Measurements from ENCODE around the gene PRM1.

Gene PRM1

DNA sequence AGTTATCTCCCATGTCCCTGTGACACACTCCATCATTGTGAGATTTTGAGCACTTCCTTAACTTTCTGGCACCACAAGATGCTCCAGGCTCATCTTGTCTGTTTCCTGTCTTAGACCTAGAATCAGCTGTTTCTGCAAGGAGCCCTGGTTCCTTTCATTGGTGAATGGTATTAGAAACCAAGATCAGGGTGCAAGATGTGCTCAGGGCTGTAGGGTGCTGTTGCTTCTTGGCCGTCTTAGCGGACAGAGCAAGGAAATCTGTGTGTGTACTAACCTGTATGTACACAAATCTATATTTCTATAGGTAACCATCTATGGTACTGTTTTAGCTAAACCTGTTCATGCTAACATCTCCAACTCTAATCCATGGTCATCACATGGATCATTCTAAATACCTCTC is 8.1 kb upstream of the PRM1 start:
- TF ChIP-seq, protein P1, sequence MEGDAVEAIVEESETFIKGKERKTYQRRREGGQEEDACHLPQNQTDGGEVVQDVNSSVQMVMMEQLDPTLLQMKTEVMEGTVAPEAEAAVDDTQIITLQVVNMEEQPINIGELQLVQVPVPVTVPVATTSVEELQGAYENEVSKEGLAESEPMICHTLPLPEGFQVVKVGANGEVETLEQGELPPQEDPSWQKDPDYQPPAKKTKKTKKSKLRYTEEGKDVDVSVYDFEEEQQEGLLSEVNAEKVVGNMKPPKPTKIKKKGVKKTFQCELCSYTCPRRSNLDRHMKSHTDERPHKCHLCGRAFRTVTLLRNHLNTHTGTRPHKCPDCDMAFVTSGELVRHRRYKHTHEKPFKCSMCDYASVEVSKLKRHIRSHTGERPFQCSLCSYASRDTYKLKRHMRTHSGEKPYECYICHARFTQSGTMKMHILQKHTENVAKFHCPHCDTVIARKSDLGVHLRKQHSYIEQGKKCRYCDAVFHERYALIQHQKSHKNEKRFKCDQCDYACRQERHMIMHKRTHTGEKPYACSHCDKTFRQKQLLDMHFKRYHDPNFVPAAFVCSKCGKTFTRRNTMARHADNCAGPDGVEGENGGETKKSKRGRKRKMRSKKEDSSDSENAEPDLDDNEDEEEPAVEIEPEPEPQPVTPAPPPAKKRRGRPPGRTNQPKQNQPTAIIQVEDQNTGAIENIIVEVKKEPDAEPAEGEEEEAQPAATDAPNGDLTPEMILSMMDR (IDR thresholded peaks at IDR 0.05): no peak
- H3K4me1 Mint-ChIP-seq: peaks cover 61% of the 10 kb centered on the region
- no peaks in the 10 kb centered on the region for H3K36me3 Mint-ChIP-seq (ENCODE audit: low read depth)
- H3K9me3 Mint-ChIP-seq: peaks cover 11% of the 10 kb centered on the region
- no peak overlapping the region for H3K27ac Mint-ChIP-seq
- H3K27me3 Mint-ChIP-seq (ENCODE audit: low read depth, poor library complexity): peaks cover 2% of the 10 kb centered on the region
- DNase-seq: no peak
- no peak overlapping the region for H3K4me3 Mint-ChIP-seq

DNA sequence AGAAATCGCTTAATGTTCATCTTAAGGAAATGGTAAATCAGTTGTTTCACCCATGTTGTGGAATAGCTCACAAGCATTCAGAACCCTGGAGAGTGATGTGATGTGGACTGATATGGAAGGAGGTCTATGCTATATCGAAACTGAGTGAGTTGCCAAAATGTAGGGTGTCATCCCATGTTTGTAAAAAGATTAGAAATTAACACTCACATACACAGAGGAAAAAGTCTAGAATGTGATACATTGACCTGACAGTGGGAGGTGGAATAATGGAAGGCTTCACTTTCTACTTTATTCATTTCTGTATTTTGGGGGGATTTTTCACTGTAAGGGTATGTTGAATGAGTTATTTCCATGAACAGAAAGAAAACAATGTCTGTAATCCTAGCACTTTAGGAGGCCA is 4.7 kb upstream of the PRM1 start:
- TF ChIP-seq, protein P1 (IDR thresholded peaks at IDR 0.05): no peak
- no peak overlapping the region for H3K27ac Mint-ChIP-seq
- H3K9me3 Mint-ChIP-seq: peaks cover 11% of the 10 kb centered on the region
- peaks cover 9% of the 10 kb centered on the region for H3K27me3 Mint-ChIP-seq (ENCODE audit: low read depth, poor library complexity)
- DNase-seq: no peak
- H3K4me1 Mint-ChIP-seq: peaks cover 43% of the 10 kb centered on the region
- H3K36me3 Mint-ChIP-seq (ENCODE audit: low read depth): no peaks in the 10 kb centered on the region
- no peak overlapping the region for H3K4me3 Mint-ChIP-seq

DNA sequence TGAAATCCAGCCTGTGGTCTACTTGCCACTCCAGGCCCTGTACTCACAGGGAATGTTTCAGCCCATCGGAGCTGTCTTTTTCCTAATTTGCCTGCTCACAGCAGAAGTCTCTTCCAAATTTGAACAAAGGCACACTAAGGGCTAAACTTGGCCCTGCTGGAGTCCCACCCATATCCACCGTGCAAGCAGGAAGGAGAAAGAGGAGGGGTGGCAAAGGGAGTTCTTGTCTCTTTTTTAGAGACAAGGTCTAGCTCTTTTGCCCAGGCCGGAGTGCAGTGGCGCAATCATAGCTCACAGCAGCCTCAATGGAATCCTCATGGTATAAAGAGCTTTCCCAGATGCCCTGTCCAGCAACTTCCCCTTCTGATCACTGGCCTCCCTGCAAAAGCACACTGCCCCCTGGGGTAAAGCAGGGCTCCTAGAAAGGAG is 2.7 kb upstream of the PRM1 start:
- TF ChIP-seq, protein P1 (IDR thresholded peaks at IDR 0.05): no peak
- Mint-ChIP-seq H3K27ac (peak overlapping the region; percentile 24), H3K4me1 (peaks cover 34% of the 10 kb centered on the region), H3K27me3 (ENCODE audit: low read depth, poor library complexity) (peaks cover 10% of the 10 kb centered on the region), H3K36me3 (ENCODE audit: low read depth) (no peaks in the 10 kb centered on the region), H3K9me3 (peaks cover 11% of the 10 kb centered on the region), H3K4me3 (no peak overlapping the region)
- no peak for DNase-seq

DNA sequence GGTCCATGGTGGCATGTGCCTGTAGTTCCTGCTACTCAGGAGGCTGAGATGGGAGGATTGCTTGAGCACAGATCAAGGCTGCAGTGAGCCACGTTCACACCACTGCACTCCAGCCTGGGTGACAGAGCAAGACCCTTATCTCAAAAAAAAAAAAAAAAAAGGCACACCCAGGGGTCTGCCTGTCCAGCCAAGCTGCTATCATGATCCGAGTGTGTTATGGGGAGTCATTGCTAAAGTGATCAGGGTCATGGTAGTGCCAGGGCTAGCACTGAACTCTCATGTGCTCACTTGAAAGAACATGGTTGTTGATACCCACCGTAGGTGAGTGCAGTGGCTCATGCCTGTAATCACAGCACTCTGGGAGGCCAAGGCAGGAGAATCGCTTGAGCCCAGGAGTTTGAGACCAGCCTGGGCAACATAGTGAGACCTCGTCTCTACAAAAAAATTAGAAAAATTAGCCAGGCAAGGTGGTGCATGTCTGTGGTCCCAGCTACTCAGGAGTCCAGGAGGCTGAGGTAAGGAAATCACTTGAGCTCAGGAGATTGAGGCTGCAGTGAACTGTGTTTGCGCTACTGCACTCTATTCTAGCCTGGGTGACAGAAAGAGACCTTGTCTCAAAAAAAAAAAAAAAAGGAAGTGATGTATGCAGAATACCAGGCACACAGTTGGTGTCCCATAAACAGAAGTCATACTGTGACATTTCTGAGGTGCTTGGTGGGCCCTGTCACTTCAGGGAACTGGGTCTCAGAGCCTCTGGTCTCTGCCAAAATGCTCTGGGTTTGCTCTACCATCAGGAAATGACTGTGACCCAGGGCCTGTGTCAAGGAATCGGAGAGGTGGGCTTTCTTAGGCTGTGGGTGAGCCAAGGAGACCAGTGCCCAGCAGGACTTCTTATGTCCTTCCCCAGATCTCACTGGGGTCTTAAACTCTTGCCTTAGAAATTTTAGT is 2.2 kb downstream of the PRM1 start:
- H3K4me1 Mint-ChIP-seq: peaks cover 22% of the 10 kb centered on the region
- H3K27ac Mint-ChIP-seq: no peak overlapping the region
- no peak for DNase-seq
- H3K36me3 Mint-ChIP-seq (ENCODE audit: low read depth): no peaks in the 10 kb centered on the region
- peaks cover 3% of the 10 kb centered on the region for H3K9me3 Mint-ChIP-seq
- H3K4me3 Mint-ChIP-seq: no peak overlapping the region
- TF ChIP-seq, protein P1 (IDR thresholded peaks at IDR 0.05): no peak
- peaks cover 14% of the 10 kb centered on the region for H3K27me3 Mint-ChIP-seq (ENCODE audit: low read depth, poor library complexity)

DNA sequence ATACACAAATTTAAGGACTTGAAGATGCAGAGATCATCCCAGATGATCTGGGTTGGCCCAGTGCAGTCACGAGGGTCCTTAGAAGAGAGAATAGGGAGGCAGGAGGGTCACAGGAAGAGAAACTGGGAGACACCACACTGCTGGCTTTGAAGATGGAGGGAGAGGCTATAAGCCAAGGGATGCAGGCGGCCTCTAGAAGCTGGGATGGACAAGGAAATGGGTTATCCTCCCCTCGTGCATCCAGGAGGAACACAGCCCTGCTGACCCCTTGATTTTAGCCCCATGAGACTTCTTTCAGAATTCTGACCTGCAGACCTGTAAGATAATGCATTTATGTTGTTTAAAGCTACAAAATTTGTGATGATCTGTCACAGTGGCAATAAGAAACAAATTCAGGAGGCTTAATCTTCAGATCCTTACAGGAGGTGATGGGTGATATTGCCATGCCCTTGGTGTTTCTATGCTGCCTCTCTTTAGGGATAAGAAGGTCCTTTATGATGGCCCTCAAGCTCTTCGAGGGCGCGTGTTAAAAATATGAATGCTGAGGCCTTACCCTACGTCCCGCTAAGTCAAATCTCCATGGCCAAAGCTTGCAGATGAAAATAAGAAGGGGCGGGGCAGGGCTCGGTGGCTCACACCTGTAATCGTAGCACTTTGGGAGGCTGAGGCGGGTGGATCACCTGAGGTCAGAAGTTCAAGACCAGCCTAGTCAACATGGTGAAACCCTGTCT is 3.4 kb downstream of the PRM1 start:
- H3K4me3 Mint-ChIP-seq: no peak overlapping the region
- no peaks in the 10 kb centered on the region for H3K36me3 Mint-ChIP-seq (ENCODE audit: low read depth)
- TF ChIP-seq, protein P1 (IDR thresholded peaks at IDR 0.05): no peak
- H3K4me1 Mint-ChIP-seq: peaks cover 34% of the 10 kb centered on the region
- no peak overlapping the region for H3K27ac Mint-ChIP-seq
- peaks cover 11% of the 10 kb centered on the region for H3K27me3 Mint-ChIP-seq (ENCODE audit: low read depth, poor library complexity)
- no peak for DNase-seq
- peaks cover 3% of the 10 kb centered on the region for H3K9me3 Mint-ChIP-seq
